HepG2 (cell line): Measurements from ENCODE around the gene UNC13D. TPM values are rescaled to one million over a fixed set of nuclear protein-coding genes. Genes with fewer than 3 reads are reported as not detected.

ENCODE experiments used
- AGO2 ChIP-seq: fragments of 200-400 bp; formaldehyde crosslinking; optimal IDR thresholded peaks from 2 replicates; pipeline ENCODE3; 2017; ENCODE audit warnings: mild to moderate bottlenecking, low read depth, low read length, moderate library complexity
- ATAD3A ChIP-seq: sonication (generic); formaldehyde crosslinking; IDR thresholded peaks from 2 replicates; pipeline ENCODE4 v1.4.0; 2020; ENCODE audit warnings: missing genetic modification reagents
- GTF3A ChIP-seq: sonication (generic); formaldehyde crosslinking; conservative IDR thresholded peaks from 2 replicates; pipeline ENCODE4 v1.4.0; 2020; ENCODE audit warnings: mild to moderate bottlenecking, missing genetic modification reagents
- GZF1 ChIP-seq: sonication (generic); formaldehyde crosslinking; IDR thresholded peaks from 2 replicates; pipeline ENCODE4 v1.5.1; 2020; ENCODE audit warnings: mild to moderate bottlenecking, missing genetic modification reagents
- HIVEP1 ChIP-seq: sonication (generic); formaldehyde crosslinking; IDR thresholded peaks from 2 replicates; pipeline ENCODE4 v1.4.0; 2020; ENCODE audit warnings: mild to moderate bottlenecking, missing genetic modification reagents
- HNRNPK ChIP-seq: fragments of 200-400 bp; formaldehyde crosslinking; IDR thresholded peaks from 2 replicates; pipeline ENCODE4 v1.6.1; 2018; ENCODE audit warnings: low read length, low read depth, moderate library complexity, mild to moderate bottlenecking; ENCODE audit not compliant: poor library complexity, severe bottlenecking
- KDM5B ChIP-seq: sonication (generic); formaldehyde crosslinking; IDR thresholded peaks from 2 replicates; pipeline ENCODE4 v1.4.0; 2020; ENCODE audit warnings: missing genetic modification reagents, mild to moderate bottlenecking, borderline replicate concordance
- NCOR1 ChIP-seq: fragments of 200-600 bp; sonication (generic); IDR thresholded peaks from 2 replicates; pipeline ENCODE4 v1.7.0; 2017; ENCODE audit warnings: antibody characterized with exemption, low read length, borderline replicate concordance
- NFYC ChIP-seq: IDR thresholded peaks from 2 replicates; pipeline ENCODE4 v1.6.1; 2016; ENCODE audit warnings: missing genetic modification reagents, missing compliant biosample characterization
- PITX1 ChIP-seq: sonication (generic); formaldehyde crosslinking; IDR thresholded peaks from 2 replicates; pipeline ENCODE4 v1.5.1; 2020; ENCODE audit warnings: mild to moderate bottlenecking, missing genetic modification reagents
- SP140L ChIP-seq: sonication (generic); formaldehyde crosslinking; IDR thresholded peaks from 2 replicates; pipeline ENCODE4 v1.4.0; 2020; ENCODE audit warnings: missing genetic modification reagents, borderline replicate concordance
- TARDBP ChIP-seq: sonication (generic); formaldehyde crosslinking; IDR thresholded peaks from 2 replicates; pipeline ENCODE4 v1.8.0; 2022; ENCODE audit warnings: mild to moderate bottlenecking, missing genetic modification reagents
- ZFX ChIP-seq: sonication (generic); formaldehyde crosslinking; IDR thresholded peaks from 2 replicates; pipeline ENCODE4 v1.4.0; 2020; ENCODE audit warnings: mild to moderate bottlenecking, low read depth, missing genetic modification reagents, moderate library complexity
- ZNF772 ChIP-seq: sonication (generic); formaldehyde crosslinking; IDR thresholded peaks from 2 replicates; pipeline ENCODE4 v1.5.0; 2020; ENCODE audit warnings: mild to moderate bottlenecking, missing genetic modification reagents
- polyA plus RNA-seq, 8 experiments: library from polyadenylated mRNA; depleted of rRNA in 3 of 8; stranded (reverse) in 7 of 8; unstranded in 1 of 8; fragments of >200 nt; fragmentation: Illumina TruSeq in 4 of 8; extraction: Trizol in 4 of 8; gene quantifications; 2 replicates each; pipeline versions ENCODE4 v1.2.1 to v1.2.3, GENCODE V29; 2011 to 2016; ENCODE audit warnings: low read depth in 4 of 8, missing spikeins in 1 of 8, mixed read lengths in 1 of 8; ENCODE audit not compliant: insufficient read depth in 1 of 8
- total RNA-seq, 5 experiments: library from RNA; depleted of rRNA; stranded (reverse); fragments of >200 nt; fragmentation: Illumina TruSeq; extraction: Trizol; gene quantifications; 2 replicates each; pipeline ENCODE4 v1.2.3, GENCODE V29; 2016; ENCODE audit warnings: low read depth in 1 of 5
- TF ChIP-seq, protein P1 (sequence below): sonication (generic); formaldehyde crosslinking; IDR thresholded peaks from 2 replicates; pipeline ENCODE4 v1.8.0; 2022; ENCODE audit warnings: missing genetic modification reagents, mild to moderate bottlenecking, inconsistent platforms, borderline replicate concordance
- TF ChIP-seq, protein P2 (sequence below): sonication (generic); formaldehyde crosslinking; IDR thresholded peaks from 2 replicates; pipeline ENCODE4 v1.4.0; 2020; ENCODE audit warnings: mild to moderate bottlenecking, missing genetic modification reagents, borderline replicate concordance
- TF ChIP-seq, protein P3 (sequence below): sonication (generic); formaldehyde crosslinking; IDR thresholded peaks from 2 replicates; pipeline ENCODE4 v1.4.0; 2020; ENCODE audit warnings: missing genetic modification reagents
- TF ChIP-seq, protein P4 (sequence below): conservative IDR thresholded peaks from 2 replicates; pipeline ENCODE4 v1.6.1; 2018; ENCODE audit warnings: missing genetic modification reagents
- TF ChIP-seq, protein P5 (sequence below): sonication (generic); formaldehyde crosslinking; IDR thresholded peaks from 2 replicates; pipeline ENCODE4 v1.5.1; 2020; ENCODE audit warnings: missing genetic modification reagents, mild to moderate bottlenecking, borderline replicate concordance
- TF ChIP-seq, protein P6 (sequence below): sonication (generic); formaldehyde crosslinking; IDR thresholded peaks from 2 replicates; pipeline ENCODE4 v1.4.0; 2020; ENCODE audit warnings: missing genetic modification reagents

Gene UNC13D
- total and polyA plus RNA-seq, 2 of the 13 experiments (the other 11 are each of a cell fraction or from before 2014, with no cell fraction given), result 29.7 to 42.7 TPM

DNA sequence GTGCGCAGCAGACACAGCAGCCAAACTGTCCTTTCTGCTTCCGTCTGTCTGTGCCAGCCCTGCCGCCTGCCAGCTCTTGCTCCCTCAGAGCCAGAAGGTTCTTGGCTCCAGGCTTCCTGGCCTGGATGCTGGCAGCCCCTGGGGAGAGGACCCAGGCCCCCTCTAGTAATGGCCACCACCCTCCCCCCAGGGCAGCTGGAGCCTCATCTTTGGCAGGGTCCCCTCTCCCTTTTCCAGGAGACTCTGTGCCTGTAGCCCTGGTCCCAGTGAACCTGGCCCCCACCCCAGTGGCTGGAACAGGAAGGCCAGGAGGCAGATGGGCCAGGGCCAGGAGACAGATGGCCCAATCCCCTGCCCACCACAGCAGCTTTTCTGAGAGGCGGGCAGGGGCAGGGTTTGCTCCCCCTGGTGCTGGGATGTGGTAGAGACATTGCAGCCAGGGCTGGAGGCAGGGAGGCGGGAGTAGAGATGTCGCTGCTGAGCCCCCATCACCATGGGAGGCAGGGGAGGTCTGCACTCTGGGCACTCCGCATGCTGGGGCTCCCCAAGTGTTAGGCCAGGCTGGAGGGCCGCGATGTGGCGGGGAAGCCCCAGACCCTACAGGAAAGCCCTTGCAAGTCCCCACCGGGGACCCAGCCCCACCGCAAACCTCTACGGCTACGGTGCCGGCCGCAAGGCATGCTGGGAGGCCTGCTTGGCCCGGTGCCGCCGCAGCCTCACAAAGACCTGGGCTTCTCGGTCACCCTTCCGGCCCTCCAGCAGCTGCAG is 16.7 kb downstream of the UNC13D start (continued):
- TF ChIP-seq GTF3A (CRISPR knock-in tag) (no peak), ATAD3A (CRISPR knock-in tag) (no peak), TARDBP (0 out of 2 replicates have a peak, but pooled peaks have one; percentile 28), SP140L (CRISPR knock-in tag) (no peak), GZF1 (CRISPR knock-in tag) (no peak), AGO2 (peak; percentile 89), PITX1 (CRISPR knock-in tag) (0 out of 2 replicates have a peak, but pooled peaks have one; percentile 31), HIVEP1 (CRISPR knock-in tag) (peak; percentile 62), NCOR1 (no peak), ZFX (CRISPR knock-in tag) (peak; percentile 31; the same call in 1 of the 2 replicates), NFYC (CRISPR knock-in tag) (no peak), HNRNPK (no peak), ZNF772 (CRISPR knock-in tag) (no peak), KDM5B (CRISPR knock-in tag) (peak; percentile 30; the same call in 1 of the 2 replicates)
- TF ChIP-seq, protein P1, sequence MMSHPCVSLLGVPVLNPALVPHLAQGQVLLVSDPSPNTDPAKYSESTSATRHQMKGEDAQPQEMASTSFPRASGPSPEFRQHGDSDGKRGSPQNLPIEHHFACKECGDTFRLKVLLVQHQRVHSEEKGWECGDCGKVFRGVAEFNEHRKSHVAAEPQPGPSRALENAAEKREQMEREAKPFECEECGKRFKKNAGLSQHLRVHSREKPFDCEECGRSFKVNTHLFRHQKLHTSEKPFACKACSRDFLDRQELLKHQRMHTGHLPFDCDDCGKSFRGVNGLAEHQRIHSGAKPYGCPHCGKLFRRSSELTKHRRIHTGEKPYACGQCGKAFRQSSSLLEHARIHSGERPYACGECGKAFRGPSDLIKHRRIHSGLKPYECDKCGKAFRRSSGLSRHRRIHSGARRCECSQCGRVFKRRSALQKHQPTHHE (CRISPR knock-in tag), result no peak
- TF ChIP-seq, protein P2, sequence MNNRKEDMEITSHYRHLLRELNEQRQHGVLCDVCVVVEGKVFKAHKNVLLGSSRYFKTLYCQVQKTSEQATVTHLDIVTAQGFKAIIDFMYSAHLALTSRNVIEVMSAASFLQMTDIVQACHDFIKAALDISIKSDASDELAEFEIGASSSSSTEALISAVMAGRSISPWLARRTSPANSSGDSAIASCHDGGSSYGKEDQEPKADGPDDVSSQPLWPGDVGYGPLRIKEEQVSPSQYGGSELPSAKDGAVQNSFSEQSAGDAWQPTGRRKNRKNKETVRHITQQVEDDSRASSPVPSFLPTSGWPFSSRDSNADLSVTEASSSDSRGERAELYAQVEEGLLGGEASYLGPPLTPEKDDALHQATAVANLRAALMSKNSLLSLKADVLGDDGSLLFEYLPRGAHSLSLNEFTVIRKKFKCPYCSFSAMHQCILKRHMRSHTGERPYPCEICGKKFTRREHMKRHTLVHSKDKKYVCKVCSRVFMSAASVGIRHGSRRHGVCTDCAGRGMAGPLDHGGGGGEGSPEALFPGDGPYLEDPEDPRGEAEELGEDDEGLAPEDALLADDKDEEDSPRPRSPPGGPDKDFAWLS (CRISPR knock-in tag), result no peak
- TF ChIP-seq, protein P3, sequence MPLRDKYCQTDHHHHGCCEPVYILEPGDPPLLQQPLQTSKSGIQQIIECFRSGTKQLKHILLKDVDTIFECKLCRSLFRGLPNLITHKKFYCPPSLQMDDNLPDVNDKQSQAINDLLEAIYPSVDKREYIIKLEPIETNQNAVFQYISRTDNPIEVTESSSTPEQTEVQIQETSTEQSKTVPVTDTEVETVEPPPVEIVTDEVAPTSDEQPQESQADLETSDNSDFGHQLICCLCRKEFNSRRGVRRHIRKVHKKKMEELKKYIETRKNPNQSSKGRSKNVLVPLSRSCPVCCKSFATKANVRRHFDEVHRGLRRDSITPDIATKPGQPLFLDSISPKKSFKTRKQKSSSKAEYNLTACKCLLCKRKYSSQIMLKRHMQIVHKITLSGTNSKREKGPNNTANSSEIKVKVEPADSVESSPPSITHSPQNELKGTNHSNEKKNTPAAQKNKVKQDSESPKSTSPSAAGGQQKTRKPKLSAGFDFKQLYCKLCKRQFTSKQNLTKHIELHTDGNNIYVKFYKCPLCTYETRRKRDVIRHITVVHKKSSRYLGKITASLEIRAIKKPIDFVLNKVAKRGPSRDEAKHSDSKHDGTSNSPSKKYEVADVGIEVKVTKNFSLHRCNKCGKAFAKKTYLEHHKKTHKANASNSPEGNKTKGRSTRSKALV (CRISPR knock-in tag), result no peak
- TF ChIP-seq, protein P4, sequence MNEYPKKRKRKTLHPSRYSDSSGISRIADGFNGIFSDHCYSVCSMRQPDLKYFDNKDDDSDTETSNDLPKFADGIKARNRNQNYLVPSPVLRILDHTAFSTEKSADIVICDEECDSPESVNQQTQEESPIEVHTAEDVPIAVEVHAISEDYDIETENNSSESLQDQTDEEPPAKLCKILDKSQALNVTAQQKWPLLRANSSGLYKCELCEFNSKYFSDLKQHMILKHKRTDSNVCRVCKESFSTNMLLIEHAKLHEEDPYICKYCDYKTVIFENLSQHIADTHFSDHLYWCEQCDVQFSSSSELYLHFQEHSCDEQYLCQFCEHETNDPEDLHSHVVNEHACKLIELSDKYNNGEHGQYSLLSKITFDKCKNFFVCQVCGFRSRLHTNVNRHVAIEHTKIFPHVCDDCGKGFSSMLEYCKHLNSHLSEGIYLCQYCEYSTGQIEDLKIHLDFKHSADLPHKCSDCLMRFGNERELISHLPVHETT (CRISPR knock-in tag), result no peak
- TF ChIP-seq, protein P5, sequence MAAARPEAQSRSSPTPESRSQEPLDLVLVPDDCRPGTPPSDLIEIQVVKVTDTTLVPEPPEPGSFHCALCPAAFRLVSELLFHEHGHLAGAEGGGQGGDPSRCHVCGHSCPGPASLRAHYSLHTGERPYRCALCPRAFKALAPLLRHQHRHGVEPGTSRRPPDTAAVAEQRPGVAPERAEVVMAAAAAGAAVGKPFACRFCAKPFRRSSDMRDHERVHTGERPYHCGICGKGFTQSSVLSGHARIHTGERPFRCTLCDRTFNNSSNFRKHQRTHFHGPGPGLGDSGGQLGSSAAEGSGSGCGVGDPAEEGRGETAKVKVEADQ, result no peak
- TF ChIP-seq, protein P6, sequence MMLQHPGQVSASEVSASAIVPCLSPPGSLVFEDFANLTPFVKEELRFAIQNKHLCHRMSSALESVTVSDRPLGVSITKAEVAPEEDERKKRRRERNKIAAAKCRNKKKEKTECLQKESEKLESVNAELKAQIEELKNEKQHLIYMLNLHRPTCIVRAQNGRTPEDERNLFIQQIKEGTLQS (CRISPR knock-in tag), result no peak
